Measurements from ENCODE around the gene SLC34A1. TPM values are rescaled to one million over a fixed set of nuclear protein-coding genes. Genes with fewer than 3 reads are reported as not detected.

SLC34A1 gene
- total RNA-seq, 1 donor, result not detected

DNA sequence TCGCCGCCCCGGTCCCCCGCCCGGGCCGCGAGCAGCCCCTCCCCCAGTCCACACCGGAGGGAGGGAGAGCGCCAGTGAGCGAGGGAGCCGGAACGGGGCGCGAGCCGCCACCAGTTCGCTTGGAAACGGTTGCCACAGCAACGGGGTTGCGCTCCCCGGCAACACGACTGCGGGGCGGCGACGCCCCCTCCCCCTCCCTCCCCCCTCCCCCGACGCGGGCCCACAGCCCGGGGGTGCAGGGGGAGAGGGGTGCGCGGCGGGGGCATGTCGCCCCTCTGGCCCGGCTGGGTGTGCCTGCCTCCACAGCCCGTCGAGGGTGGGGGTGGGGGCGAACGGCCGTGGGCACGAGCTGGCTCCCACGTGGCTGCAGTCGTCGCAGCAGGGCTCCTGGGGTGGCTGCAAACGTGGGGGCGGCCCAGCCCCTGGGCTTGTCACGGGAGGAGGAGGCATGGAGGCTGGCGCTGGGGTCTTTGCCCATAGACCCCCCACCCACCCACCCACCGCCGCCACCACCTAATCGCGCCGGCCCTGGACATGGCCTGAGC is 62.9 kb downstream of the SLC34A1 start:
- peak overlapping the region; percentile 77 for H3K4me3 ChIP-seq (ENCODE audit: low read depth, low read length)
- no peak for DNase-seq (ENCODE audit: low read depth)
- TF ChIP-seq, protein P1, sequence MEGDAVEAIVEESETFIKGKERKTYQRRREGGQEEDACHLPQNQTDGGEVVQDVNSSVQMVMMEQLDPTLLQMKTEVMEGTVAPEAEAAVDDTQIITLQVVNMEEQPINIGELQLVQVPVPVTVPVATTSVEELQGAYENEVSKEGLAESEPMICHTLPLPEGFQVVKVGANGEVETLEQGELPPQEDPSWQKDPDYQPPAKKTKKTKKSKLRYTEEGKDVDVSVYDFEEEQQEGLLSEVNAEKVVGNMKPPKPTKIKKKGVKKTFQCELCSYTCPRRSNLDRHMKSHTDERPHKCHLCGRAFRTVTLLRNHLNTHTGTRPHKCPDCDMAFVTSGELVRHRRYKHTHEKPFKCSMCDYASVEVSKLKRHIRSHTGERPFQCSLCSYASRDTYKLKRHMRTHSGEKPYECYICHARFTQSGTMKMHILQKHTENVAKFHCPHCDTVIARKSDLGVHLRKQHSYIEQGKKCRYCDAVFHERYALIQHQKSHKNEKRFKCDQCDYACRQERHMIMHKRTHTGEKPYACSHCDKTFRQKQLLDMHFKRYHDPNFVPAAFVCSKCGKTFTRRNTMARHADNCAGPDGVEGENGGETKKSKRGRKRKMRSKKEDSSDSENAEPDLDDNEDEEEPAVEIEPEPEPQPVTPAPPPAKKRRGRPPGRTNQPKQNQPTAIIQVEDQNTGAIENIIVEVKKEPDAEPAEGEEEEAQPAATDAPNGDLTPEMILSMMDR (IDR thresholded peaks at IDR 0.05; ENCODE audit: insufficient read depth, low read length), result no peak

DNA sequence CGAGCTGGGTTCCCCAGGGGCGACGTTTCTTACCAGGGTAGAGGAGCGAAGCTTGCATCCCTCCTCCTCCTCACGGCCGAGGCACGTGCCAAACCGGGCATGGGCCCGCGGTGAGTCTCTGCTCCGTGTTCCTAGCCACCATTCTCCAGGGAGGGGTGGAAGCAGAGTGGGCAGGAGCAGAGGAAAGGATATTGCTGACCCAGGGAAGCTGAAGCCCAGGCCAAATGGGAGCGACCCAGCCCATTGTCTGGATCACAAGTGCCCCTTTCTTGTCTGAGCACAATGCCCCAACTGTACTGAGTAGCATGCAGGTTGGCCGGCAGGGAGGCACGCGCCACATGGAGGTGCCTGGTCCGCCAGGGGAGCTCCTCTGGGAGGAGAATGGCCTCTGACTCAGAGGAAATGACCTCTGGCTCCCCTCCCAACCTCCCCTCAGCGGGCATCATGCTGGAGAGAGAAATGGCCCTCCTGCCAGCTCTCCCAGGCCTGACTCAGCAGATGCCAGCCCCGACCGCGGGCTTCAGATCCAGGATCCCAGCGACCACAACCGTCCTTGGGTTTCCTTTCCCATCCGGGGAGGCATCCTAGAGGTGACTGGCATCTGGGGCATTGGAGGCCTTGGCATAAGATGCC is 63.5 kb downstream of the SLC34A1 start:
- DNase-seq (ENCODE audit: low read depth), result peak; percentile 74

More for the DNA sequence above, 63.5 kb downstream of the SLC34A1 start:
- TF ChIP-seq, protein P1 (IDR thresholded peaks at IDR 0.05; ENCODE audit: insufficient read depth, low read length), result peak; percentile 14
- H3K4me3 ChIP-seq (ENCODE audit: low read depth, low read length), result peak overlapping the region; percentile 77

Other genes with a start within 250 kb of the SLC34A1 start
- gene RAB24, start 80.7 kb upstream of the SLC34A1 start, total RNA-seq (ENCODE audit: low replicate concordance), result 11.6 and 104 TPM in 2 replicates
- gene PRELID1, start 80.6 kb upstream of the SLC34A1 start, total RNA-seq (ENCODE audit: low replicate concordance), result 118 and 120 TPM in 2 replicates
- gene MXD3, start 72.5 kb upstream of the SLC34A1 start, total RNA-seq (ENCODE audit: low replicate concordance), result 2.6 and 17.5 TPM in 2 replicates
- 116 and 190 TPM in 2 replicates for gene LMAN2, start 32.8 kb upstream of the SLC34A1 start, total RNA-seq (ENCODE audit: low replicate concordance)
- 3.1 and 28.9 TPM in 2 replicates for gene RGS14, start 26.5 kb upstream of the SLC34A1 start, total RNA-seq (ENCODE audit: low replicate concordance)
- gene PFN3, start 16.2 kb downstream of the SLC34A1 start, total RNA-seq (ENCODE audit: low replicate concordance), result not detected in 2 replicates
- 0.27 and 1.4 TPM in 2 replicates for gene F12, start 25.1 kb downstream of the SLC34A1 start, total RNA-seq (ENCODE audit: low replicate concordance)
- gene GRK6, start 42.2 kb downstream of the SLC34A1 start, total RNA-seq (ENCODE audit: low replicate concordance), result 9.3 and 15.7 TPM in 2 replicates
- gene PRR7, start 62.4 kb downstream of the SLC34A1 start, total RNA-seq (ENCODE audit: low replicate concordance), result 2.2 and 8.8 TPM in 2 replicates
- 151 and 188 TPM in 2 replicates for gene DBN1, start 89.2 kb downstream of the SLC34A1 start, total RNA-seq (ENCODE audit: low replicate concordance)
- 13.7 and 91.4 TPM in 2 replicates for gene PDLIM7, start 113.2 kb downstream of the SLC34A1 start, total RNA-seq (ENCODE audit: low replicate concordance)
- 0.99 and 1.3 TPM in 2 replicates for gene DOK3, start 125.4 kb downstream of the SLC34A1 start, total RNA-seq (ENCODE audit: low replicate concordance)
- gene DDX41, start 132.5 kb downstream of the SLC34A1 start, total RNA-seq (ENCODE audit: low replicate concordance), result 58.5 and 138 TPM in 2 replicates
- gene FAM193B, start 170.1 kb downstream of the SLC34A1 start, total RNA-seq (ENCODE audit: low replicate concordance), result 13.7 and 20.2 TPM in 2 replicates
- 40.9 and 90.7 TPM in 2 replicates for gene TMED9, start 207.8 kb downstream of the SLC34A1 start, total RNA-seq (ENCODE audit: low replicate concordance)
- gene B4GALT7, start 215.7 kb downstream of the SLC34A1 start, total RNA-seq (ENCODE audit: low replicate concordance), result 16.8 and 21.5 TPM in 2 replicates